NOMO-1 treated with dmso at 0.1 percent for 144 hours (cell line): ENCODE results near the gene USP4.
A peak's percentile ranks its signal among the peaks of the same experiment; 100 is the strongest.
"Not testable (repeated sequence)": the region's sequence is repeated elsewhere in the genome, so short reads cannot be mapped to it uniquely, and the experiment has no call there.

ENCODE experiments used
- DNase-seq: peaks from one replicate; lab custom pipeline; 2025; ENCODE audit not compliant: unreplicated experiment; lab: John Stamatoyannopoulos, UW

USP4 gene

DNA sequence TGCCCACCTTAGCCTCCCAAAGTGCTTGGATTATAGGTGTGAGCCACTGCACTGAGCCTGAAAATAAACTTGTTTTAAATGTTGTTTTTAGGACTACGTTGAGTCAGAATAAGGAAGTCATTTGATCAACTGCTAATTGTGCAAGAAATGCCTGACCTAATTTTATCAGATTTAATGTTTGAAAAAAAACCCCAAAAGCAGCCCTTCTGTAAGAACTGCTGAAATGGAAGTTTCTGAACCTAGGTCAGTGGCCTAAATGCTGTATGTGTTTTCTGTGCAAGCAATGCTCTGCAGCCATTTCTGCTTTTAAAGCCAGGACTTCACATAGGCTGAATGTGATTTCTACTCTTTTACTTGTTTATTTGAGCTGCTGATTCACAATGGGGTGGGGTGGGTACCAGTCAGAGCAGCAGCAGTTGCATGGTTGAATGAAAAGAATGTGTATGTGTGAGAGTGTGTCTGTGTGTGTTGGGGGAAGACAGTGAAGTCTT is 11.7 kb upstream of the USP4 start:
- peak; percentile 49 for DNase-seq

GRCh38 chr3:49349348-49350114 is 9.7 kb upstream of the USP4 start:
- no peak for DNase-seq

DNA sequence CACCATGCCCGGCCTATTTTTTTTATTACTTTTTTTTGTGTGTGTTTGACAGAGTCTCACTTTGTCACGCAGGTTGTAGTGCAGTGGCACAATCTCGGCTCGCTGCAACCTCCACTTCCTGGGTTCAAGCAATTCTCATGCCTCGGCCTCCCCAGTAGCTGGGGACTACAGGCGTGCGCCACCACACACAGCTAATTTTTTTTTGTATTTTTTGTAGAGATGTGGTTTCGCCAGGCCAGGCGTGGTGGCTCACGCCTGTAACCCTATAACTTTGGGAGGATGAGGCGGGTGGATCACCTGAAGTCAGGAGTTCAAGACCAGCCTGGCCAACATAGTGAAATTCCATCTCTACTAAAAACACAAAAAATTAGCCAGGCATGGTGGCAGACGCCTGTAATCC is 8.5 kb upstream of the USP4 start:
- not testable (repeated sequence) for DNase-seq

GRCh38 chr3:49346797-49347251 is 7.0 kb upstream of the USP4 start:
- DNase-seq = no peak

- DNase-seq = peak; percentile 37
Measured at GRCh38 chr3:49343163-49343562, 3.3 kb upstream of the USP4 start.

GRCh38 chr3:49341996-49342395 is 2.1 kb upstream of the USP4 start:
- no peak for DNase-seq

DNA sequence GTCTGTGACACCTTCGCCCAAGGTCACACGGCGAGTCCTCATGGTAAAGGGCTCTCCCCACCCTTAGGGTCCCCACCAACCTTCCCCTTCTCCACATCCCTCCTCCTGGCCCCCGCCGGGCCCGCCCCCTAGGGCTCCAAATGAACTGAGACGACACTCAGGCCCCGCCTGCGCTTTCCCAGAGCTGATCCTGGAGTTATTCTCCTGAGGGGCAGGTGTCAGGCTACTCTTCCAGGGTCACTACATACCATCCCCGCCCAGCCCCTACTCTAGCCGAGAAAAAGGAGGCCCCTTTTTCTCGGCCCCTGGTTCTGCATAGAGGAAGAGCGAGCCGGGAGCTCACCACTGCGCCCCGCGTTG is 292 bp downstream of the USP4 start:
- DNase-seq = no peak

DNA sequence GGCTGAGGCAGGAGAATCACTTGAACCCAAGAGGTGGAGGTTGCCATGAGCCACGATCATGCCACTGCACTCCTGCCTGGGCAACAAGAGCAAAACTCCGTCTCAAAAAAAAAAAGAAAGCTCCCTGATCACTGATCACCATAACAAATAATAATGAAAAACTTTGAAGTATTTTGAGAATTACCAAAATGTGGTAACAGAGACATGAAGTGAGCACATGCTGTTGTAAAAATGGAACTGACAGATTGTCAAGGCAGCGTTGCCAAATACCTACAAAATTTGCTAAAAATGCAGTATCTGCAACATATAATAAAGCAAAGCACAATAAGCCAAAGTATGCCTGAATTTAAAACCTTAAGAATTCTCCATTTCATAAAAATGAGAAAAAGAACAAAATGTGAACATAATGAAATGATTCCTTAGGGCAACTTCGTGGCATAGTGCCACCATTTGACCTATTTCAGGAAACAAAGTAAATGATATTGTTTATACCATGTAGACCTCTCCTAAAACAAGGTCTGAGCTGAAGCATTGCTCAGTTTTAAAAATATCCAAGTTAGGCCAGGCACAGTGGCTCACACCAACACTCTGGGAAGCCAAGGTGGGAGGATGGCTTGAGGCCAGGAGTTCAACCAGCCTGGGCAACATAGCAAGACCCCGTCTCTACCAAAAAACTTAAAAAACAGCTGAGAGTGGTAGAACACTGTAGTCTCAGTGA is 5.8 kb downstream of the USP4 start:
- no peak for DNase-seq

DNA sequence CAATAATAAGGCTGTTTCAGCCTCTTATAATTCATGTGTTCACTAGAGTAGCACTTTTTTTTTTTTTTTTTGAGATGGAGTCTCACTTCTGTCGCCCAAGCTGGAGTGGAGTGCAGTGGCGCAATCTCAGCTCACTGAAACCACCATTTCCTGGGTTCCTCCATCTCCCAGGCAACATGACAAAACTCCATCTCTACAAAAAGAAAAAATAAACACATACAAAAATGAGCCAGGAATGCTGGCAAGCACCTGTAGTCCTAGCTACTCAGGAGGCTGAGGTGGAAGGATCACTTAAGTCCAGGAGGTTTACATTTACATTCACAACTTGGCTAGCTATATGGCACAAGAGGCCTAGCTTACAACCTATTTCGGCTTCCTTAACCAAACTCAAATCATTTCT is 6.8 kb downstream of the USP4 start:
- DNase-seq = no peak

GRCh38 chr3:49329186-49329585 is 10.7 kb downstream of the USP4 start:
- DNase-seq = no peak

- not testable (repeated sequence) for DNase-seq
Measured at GRCh38 chr3:49328350-49328749, 11.5 kb downstream of the USP4 start.

- DNase-seq = no peak
Measured at GRCh38 chr3:49327485-49327884, 12.4 kb downstream of the USP4 start.

GRCh38 chr3:49324768-49325167 is 15.1 kb downstream of the USP4 start:
- no peak for DNase-seq

GRCh38 chr3:49316696-49317457 is 23.0 kb downstream of the USP4 start:
- no peak for DNase-seq

GRCh38 chr3:49313896-49314688 is 25.8 kb downstream of the USP4 start:
- no peak for DNase-seq

- DNase-seq = no peak
Measured at GRCh38 chr3:49311283-49311682, 28.6 kb downstream of the USP4 start.

GRCh38 chr3:49310677-49311076 is 29.2 kb downstream of the USP4 start:
- DNase-seq = no peak

GRCh38 chr3:49305608-49306007 is 34.2 kb downstream of the USP4 start:
- DNase-seq = no peak

DNA sequence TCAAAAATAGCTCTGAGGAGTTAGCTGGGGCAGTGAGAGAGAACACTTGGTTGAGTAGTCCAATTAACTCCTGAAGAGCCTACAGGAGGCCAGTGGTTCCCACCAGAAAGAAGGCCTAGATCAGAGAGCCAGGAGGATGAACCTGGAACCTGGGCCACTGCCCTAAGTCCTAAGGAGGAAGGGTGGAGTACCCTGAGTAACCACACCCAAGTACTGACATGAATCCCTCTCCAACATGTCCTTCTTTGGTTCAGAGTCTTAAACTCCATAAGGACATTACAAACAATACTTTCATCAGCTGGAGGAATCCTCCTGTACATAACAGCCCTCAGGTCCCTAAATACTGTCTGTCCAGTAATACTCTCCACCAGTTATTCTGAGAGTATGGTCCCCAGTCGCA is 37.2 kb downstream of the USP4 start:
- no peak for DNase-seq

- DNase-seq = no peak
Measured at GRCh38 chr3:49300595-49300994, 39.3 kb downstream of the USP4 start.

GRCh38 chr3:49298511-49298910 is 41.3 kb downstream of the USP4 start:
- DNase-seq = no peak
